HEK293T (cell line): ENCODE data around the gene GRIFIN.

Experiments used
- ARNT ChIP-seq: fragments of 450-650 bp; IDR thresholded peaks from 2 replicates; pipeline ENCODE4 v1.6.1; 2017; ENCODE audit warnings: mild to moderate bottlenecking
- BHLHE40 ChIP-seq: fragments of 450-650 bp; IDR thresholded peaks from 2 replicates; pipeline ENCODE4 v1.6.1; 2016; ENCODE audit warnings: mild to moderate bottlenecking, moderate library complexity, borderline replicate concordance
- FOXA1 ChIP-seq: fragments of 450-650 bp; IDR thresholded peaks from 2 replicates; pipeline ENCODE4 v1.6.1; 2016; ENCODE audit warnings: mild to moderate bottlenecking
- FOXK2 ChIP-seq: fragments of 450-650 bp; IDR thresholded peaks from 2 replicates; pipeline ENCODE4 v1.6.1; 2016; ENCODE audit warnings: mild to moderate bottlenecking
- FOXM1 ChIP-seq: fragments of 450-650 bp; IDR thresholded peaks from 2 replicates; pipeline ENCODE4 v1.6.1; 2017; ENCODE audit warnings: mild to moderate bottlenecking, borderline replicate concordance
- HDGF ChIP-seq: fragments of 450-650 bp; IDR thresholded peaks from 2 replicates; pipeline ENCODE4 v1.6.1; 2017; ENCODE audit warnings: antibody characterized with exemption, borderline replicate concordance
- L3MBTL2 ChIP-seq: fragments of 450-650 bp; conservative IDR thresholded peaks from 2 replicates; pipeline ENCODE4 v1.6.1; 2016; ENCODE audit warnings: mild to moderate bottlenecking
- LEF1 ChIP-seq: fragments of 450-650 bp; IDR thresholded peaks from 2 replicates; pipeline ENCODE4 v1.6.1; 2017; ENCODE audit warnings: mild to moderate bottlenecking, borderline replicate concordance
- NFRKB ChIP-seq: fragments of 450-650 bp; IDR thresholded peaks from 2 replicates; pipeline ENCODE4 v1.6.1; 2016; ENCODE audit warnings: mild to moderate bottlenecking, moderate library complexity
- SP1 ChIP-seq: fragments of 450-650 bp; IDR thresholded peaks from 2 replicates; pipeline ENCODE4 v1.6.1; 2017
- SUZ12 ChIP-seq: fragments of 450-650 bp; IDR thresholded peaks from 2 replicates; pipeline ENCODE4 v1.6.1; 2016; ENCODE audit warnings: mild to moderate bottlenecking
- TARDBP ChIP-seq: fragments of 450-650 bp; IDR thresholded peaks from 2 replicates; pipeline ENCODE4 v1.6.1; 2016
- TF ChIP-seq, protein P1 (sequence below): fragments of 450-650 bp; IDR thresholded peaks from 2 replicates; pipeline ENCODE4 v1.6.1; 2016

DNA sequence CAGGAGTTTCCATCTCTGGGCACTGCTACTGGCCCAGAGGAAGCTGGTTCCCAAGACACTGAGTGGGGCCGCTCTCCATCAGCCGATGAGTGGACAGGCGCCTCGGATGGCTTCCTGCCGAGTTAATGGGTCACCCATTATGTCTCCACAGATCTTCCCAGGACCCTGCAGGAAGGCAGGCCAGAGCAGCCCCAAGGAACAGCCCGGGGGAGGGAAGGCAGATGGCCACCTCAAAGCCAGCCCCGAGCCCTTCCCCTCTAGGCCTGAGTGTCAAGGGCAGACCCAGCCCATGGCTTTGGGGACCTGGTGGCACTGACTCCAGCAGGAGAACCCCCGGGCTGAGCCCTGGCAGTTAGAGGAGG, 40.0 kb upstream of the GRIFIN start:
- TF ChIP-seq BHLHE40 (no peak), HDGF (no peak), FOXK2 (no peak), FOXM1 (no peak), LEF1 (no peak), ARNT (no peak), SUZ12 (no peak), FOXA1 (no peak), TARDBP (no peak), SP1 (no peak), NFRKB (no peak), L3MBTL2 (no peak)
- TF ChIP-seq, protein P1, sequence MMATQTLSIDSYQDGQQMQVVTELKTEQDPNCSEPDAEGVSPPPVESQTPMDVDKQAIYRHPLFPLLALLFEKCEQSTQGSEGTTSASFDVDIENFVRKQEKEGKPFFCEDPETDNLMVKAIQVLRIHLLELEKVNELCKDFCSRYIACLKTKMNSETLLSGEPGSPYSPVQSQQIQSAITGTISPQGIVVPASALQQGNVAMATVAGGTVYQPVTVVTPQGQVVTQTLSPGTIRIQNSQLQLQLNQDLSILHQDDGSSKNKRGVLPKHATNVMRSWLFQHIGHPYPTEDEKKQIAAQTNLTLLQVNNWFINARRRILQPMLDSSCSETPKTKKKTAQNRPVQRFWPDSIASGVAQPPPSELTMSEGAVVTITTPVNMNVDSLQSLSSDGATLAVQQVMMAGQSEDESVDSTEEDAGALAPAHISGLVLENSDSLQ: no peak
